Body of pancreas (tissue), 4 donors: ENCODE data around the gene LNPEP.

Experiments
- POLR2A ChIP-seq, 3 donors: fragments of 450-650 bp; IDR thresholded peaks; one replicate each; pipeline ENCODE4 v1.6.1; 2016; ENCODE audit warnings: antibody characterized with exemption in 3 of 3, mild to moderate bottlenecking in 2 of 3
- TF ChIP-seq, protein P1 (sequence below), 7 experiments: fragments of 450-650 bp in 4 of 7; fragments of 200-600 bp in 3 of 7; sonication (generic) in 3 of 7; IDR thresholded peaks; one replicate each; pipeline ENCODE4 v1.5.1; 2016 to 2019; ENCODE audit warnings: antibody characterized with exemption in 7 of 7

DNA sequence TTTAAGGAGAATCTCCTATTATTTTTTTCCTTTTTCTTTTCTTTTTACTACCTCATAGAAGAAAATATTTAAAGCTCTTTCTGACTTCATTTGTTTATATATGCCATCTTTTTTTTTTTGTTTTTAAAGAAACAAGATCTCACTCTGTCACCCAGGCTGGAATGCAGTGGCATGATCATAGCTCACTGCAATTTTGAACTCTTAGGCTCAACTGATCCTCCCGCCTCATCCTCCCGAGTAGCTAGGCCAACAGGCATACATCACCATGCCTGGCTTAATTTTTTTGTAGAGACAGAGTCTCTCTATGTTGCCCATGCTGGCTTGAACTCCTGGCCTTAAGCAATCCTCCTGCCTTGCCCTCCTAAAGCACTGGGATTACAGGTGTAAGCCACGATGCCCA, 59.5 kb downstream of the LNPEP start:
- no peak for TF ChIP-seq POLR2A (IDR thresholded peaks at IDR 0.05)
- TF ChIP-seq, protein P1, sequence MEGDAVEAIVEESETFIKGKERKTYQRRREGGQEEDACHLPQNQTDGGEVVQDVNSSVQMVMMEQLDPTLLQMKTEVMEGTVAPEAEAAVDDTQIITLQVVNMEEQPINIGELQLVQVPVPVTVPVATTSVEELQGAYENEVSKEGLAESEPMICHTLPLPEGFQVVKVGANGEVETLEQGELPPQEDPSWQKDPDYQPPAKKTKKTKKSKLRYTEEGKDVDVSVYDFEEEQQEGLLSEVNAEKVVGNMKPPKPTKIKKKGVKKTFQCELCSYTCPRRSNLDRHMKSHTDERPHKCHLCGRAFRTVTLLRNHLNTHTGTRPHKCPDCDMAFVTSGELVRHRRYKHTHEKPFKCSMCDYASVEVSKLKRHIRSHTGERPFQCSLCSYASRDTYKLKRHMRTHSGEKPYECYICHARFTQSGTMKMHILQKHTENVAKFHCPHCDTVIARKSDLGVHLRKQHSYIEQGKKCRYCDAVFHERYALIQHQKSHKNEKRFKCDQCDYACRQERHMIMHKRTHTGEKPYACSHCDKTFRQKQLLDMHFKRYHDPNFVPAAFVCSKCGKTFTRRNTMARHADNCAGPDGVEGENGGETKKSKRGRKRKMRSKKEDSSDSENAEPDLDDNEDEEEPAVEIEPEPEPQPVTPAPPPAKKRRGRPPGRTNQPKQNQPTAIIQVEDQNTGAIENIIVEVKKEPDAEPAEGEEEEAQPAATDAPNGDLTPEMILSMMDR (IDR thresholded peaks at IDR 0.05) = no peak
